HepG2 (cell line): ENCODE measurements around the gene MUC21.

Experiments
- GABPA ChIP-seq, 2 experiments: IDR thresholded peaks; 2 replicates each; pipeline ENCODE4 v1.6.1; 2011 to 2016; ENCODE audit warnings: low read depth in 2 of 2, low read length in 1 of 2, missing biosample characterization in 1 of 2, missing genetic modification characterization in 1 of 2
- HOXD1 ChIP-seq: sonication (generic); formaldehyde crosslinking; IDR thresholded peaks from 2 replicates; pipeline ENCODE4 v1.5.0; 2020; ENCODE audit warnings: missing genetic modification reagents
- SRF ChIP-seq: IDR thresholded peaks from 2 replicates; pipeline ENCODE4 v1.6.1; 2011; ENCODE audit warnings: mild to moderate bottlenecking, low read depth, low read length, moderate library complexity
- TCF12 ChIP-seq, 2 experiments: fragments of 450-650 bp in 1 of 2; sonication (generic) in 1 of 2; formaldehyde crosslinking in 1 of 2; IDR thresholded peaks; 2 replicates each; pipeline versions ENCODE4 v1.6.1 to v1.8.0; 2017 to 2022; ENCODE audit warnings: antibody characterized with exemption in 1 of 2, mild to moderate bottlenecking in 1 of 2, missing genetic modification reagents in 1 of 2, moderate library complexity in 1 of 2
- TF ChIP-seq, protein P1 (sequence below), 2 experiments: IDR thresholded peaks; 2 replicates each; pipeline ENCODE4 v1.6.1; 2011 to 2012; ENCODE audit warnings: low read length in 2 of 2, borderline replicate concordance in 1 of 2, low read depth in 1 of 2, mild to moderate bottlenecking in 1 of 2, moderate library complexity in 1 of 2
- TF ChIP-seq, protein P2 (sequence below): sonication (generic); formaldehyde crosslinking; IDR thresholded peaks from 2 replicates; pipeline ENCODE4 v1.5.0; 2020; ENCODE audit warnings: mild to moderate bottlenecking, missing genetic modification reagents, moderate library complexity
- TF ChIP-seq, protein P3 (sequence below): IDR thresholded peaks from 2 replicates; pipeline ENCODE4 v1.6.1; 2012; ENCODE audit warnings: low read depth, low read length, improper control_type of control experiment

DNA sequence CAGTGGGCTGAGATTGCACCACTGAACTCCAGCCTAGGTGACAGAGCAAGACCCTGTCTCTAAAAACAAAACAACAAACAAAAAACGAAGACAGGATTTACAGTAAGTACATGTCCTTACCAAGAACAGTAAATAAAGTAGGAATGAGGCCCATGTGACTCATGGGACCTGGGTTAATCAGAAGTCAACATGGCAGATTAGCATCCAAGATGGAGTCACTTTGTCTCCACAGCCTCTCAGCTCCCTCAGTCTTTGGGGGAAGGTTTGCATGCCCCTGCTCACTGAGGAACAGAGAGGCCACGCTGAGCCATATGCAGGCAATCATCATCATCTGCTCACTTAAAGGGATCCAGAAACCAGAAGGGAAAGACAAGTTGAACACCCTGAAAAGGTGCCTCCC, 19.0 kb downstream of the MUC21 start:
- no peak for TF ChIP-seq TCF12 (IDR thresholded peaks at IDR 0.05)
- TF ChIP-seq TCF12 (CRISPR knock-in tag; IDR thresholded peaks at IDR 0.05) = no peak
- TF ChIP-seq, protein P1, sequence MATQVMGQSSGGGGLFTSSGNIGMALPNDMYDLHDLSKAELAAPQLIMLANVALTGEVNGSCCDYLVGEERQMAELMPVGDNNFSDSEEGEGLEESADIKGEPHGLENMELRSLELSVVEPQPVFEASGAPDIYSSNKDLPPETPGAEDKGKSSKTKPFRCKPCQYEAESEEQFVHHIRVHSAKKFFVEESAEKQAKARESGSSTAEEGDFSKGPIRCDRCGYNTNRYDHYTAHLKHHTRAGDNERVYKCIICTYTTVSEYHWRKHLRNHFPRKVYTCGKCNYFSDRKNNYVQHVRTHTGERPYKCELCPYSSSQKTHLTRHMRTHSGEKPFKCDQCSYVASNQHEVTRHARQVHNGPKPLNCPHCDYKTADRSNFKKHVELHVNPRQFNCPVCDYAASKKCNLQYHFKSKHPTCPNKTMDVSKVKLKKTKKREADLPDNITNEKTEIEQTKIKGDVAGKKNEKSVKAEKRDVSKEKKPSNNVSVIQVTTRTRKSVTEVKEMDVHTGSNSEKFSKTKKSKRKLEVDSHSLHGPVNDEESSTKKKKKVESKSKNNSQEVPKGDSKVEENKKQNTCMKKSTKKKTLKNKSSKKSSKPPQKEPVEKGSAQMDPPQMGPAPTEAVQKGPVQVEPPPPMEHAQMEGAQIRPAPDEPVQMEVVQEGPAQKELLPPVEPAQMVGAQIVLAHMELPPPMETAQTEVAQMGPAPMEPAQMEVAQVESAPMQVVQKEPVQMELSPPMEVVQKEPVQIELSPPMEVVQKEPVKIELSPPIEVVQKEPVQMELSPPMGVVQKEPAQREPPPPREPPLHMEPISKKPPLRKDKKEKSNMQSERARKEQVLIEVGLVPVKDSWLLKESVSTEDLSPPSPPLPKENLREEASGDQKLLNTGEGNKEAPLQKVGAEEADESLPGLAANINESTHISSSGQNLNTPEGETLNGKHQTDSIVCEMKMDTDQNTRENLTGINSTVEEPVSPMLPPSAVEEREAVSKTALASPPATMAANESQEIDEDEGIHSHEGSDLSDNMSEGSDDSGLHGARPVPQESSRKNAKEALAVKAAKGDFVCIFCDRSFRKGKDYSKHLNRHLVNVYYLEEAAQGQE (IDR thresholded peaks at IDR 0.05; ENCODE audit: borderline replicate concordance in 1 of 2, low read depth in 1 of 2, low read length in 2 of 2) = no peak
- no peak for TF ChIP-seq GABPA (IDR thresholded peaks at IDR 0.05; ENCODE audit: low read depth, low read length)
- TF ChIP-seq GABPA (CRISPR knock-in tag; IDR thresholded peaks at IDR 0.05; ENCODE audit: low read depth) = no peak
- TF ChIP-seq, protein P2, sequence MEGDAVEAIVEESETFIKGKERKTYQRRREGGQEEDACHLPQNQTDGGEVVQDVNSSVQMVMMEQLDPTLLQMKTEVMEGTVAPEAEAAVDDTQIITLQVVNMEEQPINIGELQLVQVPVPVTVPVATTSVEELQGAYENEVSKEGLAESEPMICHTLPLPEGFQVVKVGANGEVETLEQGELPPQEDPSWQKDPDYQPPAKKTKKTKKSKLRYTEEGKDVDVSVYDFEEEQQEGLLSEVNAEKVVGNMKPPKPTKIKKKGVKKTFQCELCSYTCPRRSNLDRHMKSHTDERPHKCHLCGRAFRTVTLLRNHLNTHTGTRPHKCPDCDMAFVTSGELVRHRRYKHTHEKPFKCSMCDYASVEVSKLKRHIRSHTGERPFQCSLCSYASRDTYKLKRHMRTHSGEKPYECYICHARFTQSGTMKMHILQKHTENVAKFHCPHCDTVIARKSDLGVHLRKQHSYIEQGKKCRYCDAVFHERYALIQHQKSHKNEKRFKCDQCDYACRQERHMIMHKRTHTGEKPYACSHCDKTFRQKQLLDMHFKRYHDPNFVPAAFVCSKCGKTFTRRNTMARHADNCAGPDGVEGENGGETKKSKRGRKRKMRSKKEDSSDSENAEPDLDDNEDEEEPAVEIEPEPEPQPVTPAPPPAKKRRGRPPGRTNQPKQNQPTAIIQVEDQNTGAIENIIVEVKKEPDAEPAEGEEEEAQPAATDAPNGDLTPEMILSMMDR (CRISPR knock-in tag) = no peak
- TF ChIP-seq, protein P3, sequence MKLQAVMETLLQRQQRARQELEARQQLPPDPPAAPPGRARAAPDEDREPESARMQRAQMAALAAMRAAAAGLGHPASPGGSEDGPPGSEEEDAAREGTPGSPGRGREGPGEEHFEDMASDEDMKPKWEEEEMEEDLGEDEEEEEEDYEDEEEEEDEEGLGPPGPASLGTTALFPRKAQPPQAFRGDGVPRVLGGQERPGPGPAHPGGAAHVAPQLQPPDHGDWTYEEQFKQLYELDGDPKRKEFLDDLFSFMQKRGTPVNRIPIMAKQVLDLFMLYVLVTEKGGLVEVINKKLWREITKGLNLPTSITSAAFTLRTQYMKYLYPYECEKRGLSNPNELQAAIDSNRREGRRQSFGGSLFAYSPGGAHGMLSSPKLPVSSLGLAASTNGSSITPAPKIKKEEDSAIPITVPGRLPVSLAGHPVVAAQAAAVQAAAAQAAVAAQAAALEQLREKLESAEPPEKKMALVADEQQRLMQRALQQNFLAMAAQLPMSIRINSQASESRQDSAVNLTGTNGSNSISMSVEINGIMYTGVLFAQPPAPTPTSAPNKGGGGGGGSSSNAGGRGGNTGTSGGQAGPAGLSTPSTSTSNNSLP = no peak
- no peak for TF ChIP-seq SRF
- no peak for TF ChIP-seq HOXD1
